GM12892 (cell line): ENCODE results near the gene SYNGR3.

Experiments
- DNase-seq: peaks from one replicate; pipeline ENCODE4 v3.0.0; 2011; ENCODE audit not compliant: insufficient read length
- FAIRE-seq: peaks from 2 replicates; lab custom pipeline; 2011; peaks lifted over from hg19 to GRCh38; lab: Jason Lieb, UNC
- POLR2A ChIP-seq: IDR thresholded peaks from 2 replicates; pipeline ENCODE4 v1.6.1; 2011; ENCODE audit warnings: low read depth, low read length, control low read depth
- POLR2AphosphoS5 ChIP-seq: IDR thresholded peaks from 2 replicates; pipeline ENCODE4 v1.6.1; 2011; ENCODE audit warnings: low read depth, low read length, control low read depth
- TAF1 ChIP-seq: IDR thresholded peaks from 2 replicates; pipeline ENCODE4 v1.6.1; 2011; ENCODE audit warnings: low read depth, mild to moderate bottlenecking, control low read depth, low read length, borderline replicate concordance

SYNGR3 gene

DNA sequence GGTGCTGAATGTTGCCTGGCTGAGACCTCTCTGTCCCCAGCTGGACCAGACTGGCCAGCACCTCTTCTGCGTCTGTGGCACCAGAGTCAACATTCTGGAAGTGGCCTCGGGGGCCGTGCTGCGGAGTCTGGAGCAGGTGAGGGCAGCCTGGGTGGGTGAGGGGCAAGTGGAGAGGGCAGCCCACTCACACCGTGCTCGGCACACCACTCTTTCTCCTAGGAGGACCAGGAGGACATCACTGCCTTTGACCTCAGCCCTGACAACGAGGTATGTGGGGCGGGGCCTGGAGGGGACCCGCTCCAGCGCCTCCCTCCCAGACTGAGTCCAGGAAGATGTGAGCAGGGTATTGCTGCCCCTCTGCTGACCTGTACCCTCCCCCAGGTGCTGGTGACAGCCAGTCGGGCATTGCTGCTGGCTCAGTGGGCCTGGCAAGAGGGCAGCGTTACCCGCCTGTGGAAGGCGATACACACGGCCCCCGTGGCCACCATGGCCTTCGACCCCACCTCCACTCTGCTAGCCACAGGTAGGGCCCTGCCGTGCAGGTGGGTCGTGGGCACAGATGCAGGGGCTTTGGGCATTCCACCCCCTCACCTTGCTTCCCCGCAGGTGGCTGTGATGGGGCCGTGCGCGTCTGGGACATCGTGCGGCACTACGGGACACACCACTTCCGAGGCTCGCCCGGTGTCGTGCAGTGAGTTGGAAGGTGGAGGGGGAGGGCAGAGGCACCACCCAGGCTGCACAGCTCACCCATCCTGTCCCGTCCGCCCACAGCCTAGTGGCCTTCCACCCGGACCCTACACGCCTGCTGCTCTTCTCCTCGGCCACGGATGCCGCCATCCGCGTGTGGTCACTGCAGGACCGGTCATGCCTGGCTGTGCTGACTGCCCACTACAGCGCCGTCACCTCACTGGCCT lies 15.4 kb upstream of the SYNGR3 start:
- FAIRE-seq (no peak), DNase-seq (no peak)
- TF ChIP-seq POLR2AphosphoS5 (no peak), POLR2A (no peak), TAF1 (no peak)

DNA sequence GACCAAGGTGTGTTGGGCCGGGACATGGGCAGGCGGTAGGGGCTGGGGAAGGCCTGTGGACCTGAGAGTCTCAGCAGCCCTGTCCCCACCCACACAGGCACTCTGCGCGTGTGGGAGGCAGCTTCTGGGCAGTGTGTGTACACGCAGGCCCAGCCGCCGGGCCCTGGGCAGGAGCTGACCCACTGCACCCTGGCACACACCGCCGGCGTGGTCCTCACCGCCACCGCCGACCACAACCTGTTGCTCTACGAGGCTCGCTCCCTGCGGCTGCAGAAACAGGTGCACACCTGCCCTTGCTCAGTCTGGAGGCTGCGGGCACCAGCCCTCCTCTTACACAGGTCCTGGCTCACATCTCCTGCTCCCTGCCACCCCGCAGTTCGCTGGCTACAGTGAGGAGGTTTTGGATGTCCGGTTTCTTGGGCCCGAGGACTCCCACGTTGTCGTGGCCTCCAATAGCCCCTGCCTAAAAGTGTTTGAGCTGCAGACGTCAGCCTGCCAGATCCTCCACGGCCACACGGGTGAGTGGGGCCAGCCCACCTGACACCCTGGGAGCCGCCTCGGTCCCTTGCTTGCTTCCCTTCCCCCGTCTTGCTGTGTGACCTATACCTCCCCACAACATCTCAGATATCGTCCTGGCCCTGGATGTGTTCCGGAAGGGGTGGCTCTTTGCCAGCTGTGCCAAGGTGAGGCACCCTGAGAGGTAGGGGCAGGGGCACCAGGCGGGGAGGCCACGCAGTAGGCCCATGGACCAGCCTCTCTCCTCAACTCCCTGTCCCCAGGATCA lies 14.1 kb upstream of the SYNGR3 start:
- FAIRE-seq (no peak), DNase-seq (no peak)
- TF ChIP-seq TAF1 (no peak), POLR2A (no peak), POLR2AphosphoS5 (no peak)

DNA sequence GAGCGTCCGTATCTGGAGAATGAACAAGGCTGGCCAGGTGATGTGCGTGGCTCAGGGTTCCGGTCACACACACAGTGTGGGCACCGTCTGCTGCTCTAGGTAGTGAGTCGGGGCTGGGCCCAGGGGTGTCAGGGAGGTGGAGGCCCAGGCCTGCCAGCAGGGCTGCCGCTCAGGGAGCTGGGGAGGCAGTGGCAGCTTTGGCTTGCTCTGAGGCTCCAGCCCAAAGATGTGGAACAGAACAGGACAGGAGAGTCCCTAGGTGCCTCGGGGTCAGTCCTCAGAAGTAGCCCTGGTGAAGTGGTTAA lies 13.6 kb upstream of the SYNGR3 start:
- TF ChIP-seq TAF1 (no peak), POLR2AphosphoS5 (no peak), POLR2A (no peak)
- FAIRE-seq (no peak), DNase-seq (no peak)

DNA sequence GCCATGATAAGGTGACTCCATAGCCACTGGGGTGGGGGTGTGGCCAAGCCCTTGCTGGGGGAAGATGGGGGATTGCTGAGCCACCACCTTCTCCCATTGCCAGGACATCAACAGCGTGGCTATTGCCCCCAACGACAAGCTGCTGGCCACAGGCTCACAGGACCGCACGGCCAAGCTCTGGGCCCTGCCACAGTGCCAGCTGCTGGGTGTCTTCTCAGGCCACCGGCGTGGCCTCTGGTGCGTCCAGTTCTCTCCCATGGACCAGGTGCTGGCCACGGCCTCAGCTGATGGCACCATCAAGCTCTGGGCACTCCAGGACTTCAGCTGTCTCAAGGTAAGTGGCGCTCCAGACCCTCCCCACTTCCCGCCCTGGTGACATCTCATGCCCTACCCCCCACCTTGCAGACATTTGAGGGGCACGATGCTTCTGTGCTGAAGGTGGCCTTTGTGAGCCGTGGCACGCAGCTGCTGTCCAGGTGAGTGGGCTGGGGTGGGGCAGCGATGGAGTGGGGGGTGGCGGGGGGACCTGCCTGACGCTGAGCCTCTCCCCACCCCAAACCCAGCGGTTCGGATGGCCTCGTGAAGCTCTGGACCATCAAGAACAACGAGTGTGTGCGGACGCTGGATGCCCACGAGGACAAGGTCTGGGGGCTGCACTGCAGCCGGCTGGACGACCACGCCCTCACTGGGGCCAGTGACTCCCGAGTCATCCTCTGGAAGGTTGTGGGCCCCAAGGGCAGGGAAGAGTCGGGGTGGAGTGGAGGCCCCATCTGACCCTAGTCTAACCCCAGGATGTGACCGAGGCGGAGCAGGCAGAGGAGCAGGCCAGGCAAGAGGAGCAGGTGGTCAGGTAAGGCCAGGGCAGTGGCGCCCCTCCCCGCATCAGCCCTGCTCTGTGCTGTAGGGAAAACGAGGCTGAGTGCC lies 12.6 kb upstream of the SYNGR3 start:
- no peak for FAIRE-seq
- TF ChIP-seq POLR2AphosphoS5 = no peak
- no peak for TF ChIP-seq TAF1
- no peak for TF ChIP-seq POLR2A

DNA sequence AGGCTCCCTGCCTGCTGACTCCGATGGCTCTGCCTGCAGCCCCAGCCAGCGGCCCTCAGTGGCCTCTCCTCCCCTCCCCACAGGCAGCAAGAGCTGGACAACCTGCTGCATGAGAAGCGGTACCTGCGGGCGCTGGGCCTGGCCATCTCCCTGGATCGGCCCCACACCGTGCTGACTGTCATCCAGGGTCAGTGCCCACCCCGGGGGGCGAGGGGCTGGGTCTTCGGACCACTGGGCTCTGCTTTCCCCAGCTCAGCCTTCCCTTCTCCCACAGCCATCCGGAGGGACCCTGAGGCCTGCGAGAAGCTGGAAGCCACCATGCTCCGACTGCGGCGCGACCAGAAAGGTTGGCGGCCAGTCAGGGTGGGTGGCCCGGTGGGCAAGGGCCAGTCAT lies 11.9 kb upstream of the SYNGR3 start:
- TF ChIP-seq TAF1 = no peak
- TF ChIP-seq POLR2A = no peak
- TF ChIP-seq POLR2AphosphoS5 = no peak
- FAIRE-seq = no peak
- no peak for DNase-seq

More for the DNA sequence above, 12.6 kb upstream of the SYNGR3 start:
- DNase-seq = no peak

DNA sequence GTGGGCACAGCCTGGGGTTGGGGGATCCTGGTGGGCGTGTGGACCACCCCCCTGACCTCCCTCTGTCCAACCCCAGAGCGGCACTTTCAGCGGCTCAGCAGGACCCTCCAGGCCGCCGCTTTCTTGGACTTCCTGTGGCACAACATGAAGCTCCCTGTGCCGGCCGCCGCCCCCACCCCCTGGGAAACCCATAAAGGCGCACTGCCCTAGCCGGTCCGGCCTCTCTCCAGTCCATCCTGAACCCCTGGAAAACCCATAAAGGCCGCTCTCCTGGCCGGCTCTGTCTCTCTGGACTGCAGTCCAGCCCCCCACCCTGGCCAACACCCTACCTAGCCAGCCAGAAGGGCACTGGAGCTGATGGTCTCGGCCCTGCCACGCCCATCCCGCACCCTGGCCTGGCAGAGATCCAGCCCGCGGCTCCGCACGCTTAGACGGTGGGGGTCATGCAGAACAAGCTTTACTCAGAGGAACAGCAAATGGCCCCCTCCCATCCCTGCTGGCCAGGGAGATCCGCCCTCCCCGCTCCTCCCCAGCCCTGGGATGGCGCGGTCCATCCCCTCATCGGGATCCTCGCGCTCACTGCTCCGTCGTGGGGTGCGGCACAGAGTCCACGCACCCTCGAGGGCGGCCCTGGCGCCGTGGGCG lies 11.2 kb upstream of the SYNGR3 start:
- TF ChIP-seq POLR2AphosphoS5 (no peak), TAF1 (no peak), POLR2A (no peak)
- FAIRE-seq = no peak
- DNase-seq = no peak

DNA sequence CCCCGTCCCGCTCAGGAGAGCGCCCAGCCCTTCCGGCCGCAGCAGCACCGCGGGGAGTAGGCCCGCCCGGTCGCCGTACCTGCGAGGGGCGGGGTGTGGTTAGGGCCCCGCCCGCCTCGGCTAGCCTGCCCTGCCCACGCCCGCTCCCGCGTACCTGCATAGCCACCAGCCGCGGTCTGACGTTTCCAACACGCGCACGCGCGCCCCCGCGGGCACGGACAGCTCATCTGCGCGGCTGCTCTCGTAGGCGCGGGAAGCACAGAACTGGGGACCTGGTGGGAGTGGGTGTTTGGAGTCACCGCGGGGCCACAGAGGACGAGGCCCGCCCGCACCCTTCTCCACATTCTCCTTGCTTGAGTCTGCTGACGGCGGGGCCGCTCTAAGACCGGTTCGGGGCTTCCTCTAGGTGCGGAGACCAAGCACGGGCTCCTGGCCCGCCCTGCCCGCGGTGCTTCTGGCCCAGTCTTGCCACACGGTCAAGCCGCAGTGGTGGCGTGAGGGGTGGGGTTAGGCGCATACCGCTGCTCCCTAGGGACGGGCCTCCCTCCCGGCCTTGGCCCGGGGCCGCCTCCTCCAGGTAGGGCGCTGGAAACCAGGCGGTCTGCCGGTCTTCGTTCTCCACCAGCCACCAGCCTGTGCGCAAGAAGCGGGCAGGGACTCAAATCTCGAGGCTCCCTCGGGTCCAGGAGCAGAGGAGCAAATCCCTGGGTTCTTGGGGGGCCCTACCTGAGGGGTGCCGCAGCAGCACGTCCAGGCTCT lies 10.3 kb upstream of the SYNGR3 start:
- TF ChIP-seq TAF1 = no peak
- TF ChIP-seq POLR2A = no peak
- TF ChIP-seq POLR2AphosphoS5 = no peak
- DNase-seq (no peak), FAIRE-seq (no peak)

DNA sequence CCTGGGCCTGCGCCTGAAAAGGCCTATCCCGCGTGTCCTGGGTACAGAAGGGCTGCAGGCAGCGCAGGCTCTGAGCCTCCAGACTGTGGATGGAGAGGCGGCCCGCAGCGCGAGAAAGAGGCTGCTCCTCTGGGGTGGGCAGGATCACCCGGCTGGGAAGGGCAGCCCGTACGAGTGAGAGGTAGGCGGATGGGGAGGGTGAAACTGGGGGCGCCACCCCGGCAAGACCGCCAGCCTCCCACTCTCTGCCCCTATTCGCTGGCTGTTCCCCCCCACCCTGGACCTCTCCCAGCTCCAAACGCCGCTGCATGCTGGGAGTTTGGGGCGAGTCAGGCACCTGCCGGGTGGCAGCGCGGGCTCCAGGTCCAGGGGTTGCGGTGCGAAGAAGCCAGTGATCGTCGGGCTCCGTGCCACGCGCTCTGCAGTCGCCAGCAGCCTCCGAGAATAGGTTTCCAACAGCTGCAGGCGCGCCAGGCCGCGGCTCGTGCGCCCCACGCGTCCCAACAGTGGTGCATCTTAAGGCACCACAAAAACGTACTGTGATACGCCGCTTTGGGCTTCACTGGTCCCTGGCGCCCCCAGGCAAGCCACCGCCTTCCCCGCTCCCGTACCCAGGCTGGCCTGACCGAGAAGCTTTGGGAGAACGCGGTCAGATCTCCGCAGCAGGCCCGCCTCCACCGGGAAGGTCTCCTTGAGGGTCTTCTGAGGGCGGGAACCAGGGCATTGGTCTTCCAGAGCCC lies 9.6 kb upstream of the SYNGR3 start:
- FAIRE-seq (no peak), DNase-seq (no peak)
- TF ChIP-seq TAF1 (no peak), POLR2A (no peak), POLR2AphosphoS5 (no peak)

DNA sequence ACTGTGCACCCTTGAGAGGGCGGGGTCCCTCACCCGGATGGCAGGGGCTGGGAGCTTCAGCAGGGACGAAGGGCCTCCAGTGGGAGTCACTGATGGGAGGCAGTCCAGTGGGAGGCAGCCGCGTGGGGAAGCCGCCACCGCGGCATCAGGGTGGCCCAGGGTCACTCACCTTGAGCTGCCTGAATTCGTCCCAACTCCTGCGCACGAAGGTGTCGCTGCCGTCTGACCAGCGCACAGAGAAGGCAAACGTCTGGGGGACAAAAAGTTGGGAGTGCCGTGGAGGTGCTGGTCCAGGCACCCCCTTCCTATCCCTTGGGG lies 9.0 kb upstream of the SYNGR3 start:
- TF ChIP-seq POLR2A (no peak), POLR2AphosphoS5 (no peak), TAF1 (no peak)
- FAIRE-seq (no peak), DNase-seq (no peak)

DNA sequence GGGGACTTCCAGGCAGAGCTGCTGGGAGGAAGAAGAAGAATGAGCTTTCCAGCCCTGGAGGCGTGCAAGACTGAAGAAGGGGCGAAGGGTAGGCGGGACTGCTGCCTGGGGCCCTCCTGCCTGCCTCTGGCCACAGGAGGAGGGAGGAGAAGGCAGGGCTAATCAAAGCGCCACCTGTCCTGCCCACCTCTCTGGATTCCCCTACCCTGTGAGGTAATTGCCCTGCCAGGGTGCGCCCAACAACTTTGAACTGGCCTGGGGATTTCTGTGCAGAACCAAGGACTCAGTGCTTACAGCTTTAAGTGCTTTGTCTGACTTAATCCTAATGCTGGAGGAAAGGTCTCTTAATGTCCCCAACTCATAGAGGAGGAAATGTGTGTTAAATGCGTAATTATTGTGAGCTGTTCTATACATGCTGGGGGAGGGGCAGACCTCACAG lies 8.4 kb upstream of the SYNGR3 start, which contains the start of gene NOXO1:
NOXO1 (minus strand) TSS at position 72 of the 439 bp plus-strand sequence. CDS start 290 bp downstream, outside the sequence.
- DNase-seq = no peak
- no peak for FAIRE-seq
- no peak for TF ChIP-seq POLR2A
